Neural cell (in vitro differentiated cells): Measurements from ENCODE around the gene PAK5. TPM values are rescaled to one million over a fixed set of nuclear protein-coding genes. Genes with fewer than 3 reads are reported as not detected.

ENCODE experiments used
- H2AFZ ChIP-seq: fragments of 200-600, 300-800 bp; sonication (generic), shearing (Covaris generic); 2 replicates; pipeline ENCODE4 v1.6.0; 2014; ENCODE audit warnings: low read depth, mild to moderate bottlenecking, antibody characterized with exemption, low read length, moderate library complexity
- H3F3A ChIP-seq: fragments of 200-600 bp; shearing (Covaris generic); 2 replicates; pipeline ENCODE4 v1.6.1; 2016; ENCODE audit warnings: mild to moderate bottlenecking, moderate library complexity, mixed read lengths, antibody characterized with exemption, low read length; ENCODE audit not compliant: insufficient read depth, poor library complexity, severe bottlenecking
- H3K27ac ChIP-seq: fragments of 200-600, 300-800 bp; sonication (generic), shearing (Covaris generic); 2 replicates; pipeline ENCODE4 v1.5.1; 2014; ENCODE audit warnings: mild to moderate bottlenecking, low read length, moderate library complexity
- H3K27me3 ChIP-seq: fragments of 300-800, 200-600 bp; sonication (generic), shearing (Covaris generic); 2 replicates; pipeline ENCODE4 v1.6.0; 2014; ENCODE audit warnings: mild to moderate bottlenecking, low read depth, low read length, moderate library complexity; ENCODE audit not compliant: insufficient read depth
- H3K36me3 ChIP-seq: fragments of 300-800, 200-600 bp; sonication (generic), shearing (Covaris generic); 2 replicates; pipeline ENCODE4 v1.5.1; 2014; ENCODE audit warnings: mild to moderate bottlenecking, antibody characterized with exemption, low read length, moderate library complexity; ENCODE audit not compliant: insufficient read depth
- H3K4me2 ChIP-seq: fragments of 300-800, 200-600 bp; sonication (generic), shearing (Covaris generic); 2 replicates; pipeline ENCODE4 v1.6.0; 2014; ENCODE audit warnings: mild to moderate bottlenecking, low read length
- H3K4me3 ChIP-seq: fragments of 300-800, 200-600 bp; sonication (generic), shearing (Covaris generic); 2 replicates; pipeline ENCODE4 v1.5.1; 2014; ENCODE audit warnings: mild to moderate bottlenecking, low read length, moderate library complexity
- H3K79me2 ChIP-seq: fragments of 200-600 bp; shearing (Covaris generic); replicated peaks from 2 replicates; pipeline ENCODE4 v1.6.0; 2014; ENCODE audit warnings: mild to moderate bottlenecking, low read length, moderate library complexity; ENCODE audit not compliant: insufficient read depth
- H3K9ac ChIP-seq: fragments of 300-800, 200-600 bp; sonication (generic), shearing (Covaris generic); 2 replicates; pipeline ENCODE4 v1.6.1; 2016; ENCODE audit warnings: mild to moderate bottlenecking, low read length, mixed read lengths
- H3K9me2 ChIP-seq: fragments of 200-600 bp; shearing (Covaris generic); 2 replicates; pipeline ENCODE4 v1.6.1; 2016; ENCODE audit warnings: mild to moderate bottlenecking, low read length, mixed read lengths; ENCODE audit not compliant: insufficient read depth
- H3K9me3 ChIP-seq: fragments of 200-600, 300-800 bp; sonication (generic), shearing (Covaris generic); 2 replicates; pipeline ENCODE4 v1.6.1; 2016; ENCODE audit warnings: mild to moderate bottlenecking, mixed run types, low read length, moderate library complexity, mixed read lengths
- H4K20me1 ChIP-seq: fragments of 200-600 bp; shearing (Covaris generic); 2 replicates; pipeline ENCODE4 v1.6.1; 2016; ENCODE audit warnings: mild to moderate bottlenecking, mixed run types; ENCODE audit not compliant: insufficient read depth
- EP300 ChIP-seq: fragments of 450-650 bp; conservative IDR thresholded peaks from 2 replicates; pipeline ENCODE4 v1.6.1; 2014; ENCODE audit warnings: antibody characterized with exemption, mild to moderate bottlenecking, moderate library complexity; ENCODE audit not compliant: poor library complexity, severe bottlenecking
- EZH2 ChIP-seq: fragments of 200-600, 300-800 bp; shearing (Covaris generic), sonication (generic); IDR thresholded peaks from 2 replicates; pipeline ENCODE4 v1.6.1; 2014; ENCODE audit warnings: antibody characterized with exemption, low read length, borderline replicate concordance, mild to moderate bottlenecking; ENCODE audit not compliant: insufficient read depth, poor library complexity, severe bottlenecking
- MXI1 ChIP-seq: fragments of 450-650 bp; conservative IDR thresholded peaks from 2 replicates; pipeline ENCODE4 v1.6.1; 2014; ENCODE audit warnings: antibody characterized with exemption, mild to moderate bottlenecking; ENCODE audit not compliant: poor library complexity, severe bottlenecking
- POLR2AphosphoS5 ChIP-seq: IDR thresholded peaks from 2 replicates; pipeline ENCODE4 v1.6.1; 2012
- RAD21 ChIP-seq: fragments of 450-650 bp; conservative IDR thresholded peaks from 2 replicates; pipeline ENCODE4 v1.6.1; 2014; ENCODE audit warnings: antibody characterized with exemption, mild to moderate bottlenecking, moderate library complexity
- SMC3 ChIP-seq: fragments of 450-650 bp; conservative IDR thresholded peaks from 2 replicates; pipeline ENCODE4 v1.6.1; 2014; ENCODE audit warnings: antibody characterized with exemption, mild to moderate bottlenecking, moderate library complexity; ENCODE audit not compliant: poor library complexity
- TAF1 ChIP-seq: IDR thresholded peaks from 2 replicates; pipeline ENCODE4 v1.6.1; 2012; ENCODE audit warnings: low read depth
- polyA plus RNA-seq: library from polyadenylated mRNA; depleted of rRNA; stranded (reverse); fragments of >200 nt; gene quantifications from 2 replicates; pipeline ENCODE4 v1.2.3, GENCODE V29; 2014
- TF ChIP-seq, protein P1 (sequence below): IDR thresholded peaks from 2 replicates; pipeline ENCODE4 v1.6.1; 2012; ENCODE audit warnings: borderline replicate concordance
- TF ChIP-seq, protein P2 (sequence below): fragments of 450-650 bp; IDR thresholded peaks from 2 replicates; pipeline ENCODE4 v1.5.1; 2014; ENCODE audit warnings: antibody characterized with exemption, mild to moderate bottlenecking, moderate library complexity; ENCODE audit not compliant: poor library complexity, severe bottlenecking

Gene PAK5
- polyA plus RNA-seq, 1 donor from 2014 or later: 48.3 TPM

DNA sequence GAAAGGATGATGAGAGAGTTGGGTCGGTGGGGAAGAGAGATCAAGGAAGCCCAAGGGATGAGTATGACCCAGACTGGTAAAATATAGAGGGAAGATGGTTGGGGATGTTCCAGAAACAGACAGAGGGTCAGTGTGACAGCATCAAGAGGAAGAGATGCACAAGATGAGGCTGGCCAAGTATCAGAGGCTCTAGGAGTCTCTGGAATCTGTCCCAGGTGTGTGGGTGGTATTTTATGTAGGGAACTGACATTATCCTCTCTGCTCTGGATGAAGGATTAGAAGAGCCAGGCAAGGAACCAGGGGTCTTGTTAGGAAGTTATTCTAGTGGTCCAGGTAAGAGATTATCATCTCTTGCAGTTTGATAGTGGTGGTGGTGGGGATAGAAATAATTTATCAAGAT lies 3.6 kb downstream of the PAK5 start:
- H3F3A ChIP-seq: peaks cover 6% of the 10 kb centered on the region
- H3K9me3 ChIP-seq: no peaks in the 10 kb centered on the region
- no peak overlapping the region for H2AFZ ChIP-seq
- no peaks in the 10 kb centered on the region for H3K27me3 ChIP-seq
- no peaks in the 10 kb centered on the region for H3K9me2 ChIP-seq
- no peaks in the 10 kb centered on the region for H3K36me3 ChIP-seq
- H3K27ac ChIP-seq: no peak overlapping the region
- TF ChIP-seq, protein P1, sequence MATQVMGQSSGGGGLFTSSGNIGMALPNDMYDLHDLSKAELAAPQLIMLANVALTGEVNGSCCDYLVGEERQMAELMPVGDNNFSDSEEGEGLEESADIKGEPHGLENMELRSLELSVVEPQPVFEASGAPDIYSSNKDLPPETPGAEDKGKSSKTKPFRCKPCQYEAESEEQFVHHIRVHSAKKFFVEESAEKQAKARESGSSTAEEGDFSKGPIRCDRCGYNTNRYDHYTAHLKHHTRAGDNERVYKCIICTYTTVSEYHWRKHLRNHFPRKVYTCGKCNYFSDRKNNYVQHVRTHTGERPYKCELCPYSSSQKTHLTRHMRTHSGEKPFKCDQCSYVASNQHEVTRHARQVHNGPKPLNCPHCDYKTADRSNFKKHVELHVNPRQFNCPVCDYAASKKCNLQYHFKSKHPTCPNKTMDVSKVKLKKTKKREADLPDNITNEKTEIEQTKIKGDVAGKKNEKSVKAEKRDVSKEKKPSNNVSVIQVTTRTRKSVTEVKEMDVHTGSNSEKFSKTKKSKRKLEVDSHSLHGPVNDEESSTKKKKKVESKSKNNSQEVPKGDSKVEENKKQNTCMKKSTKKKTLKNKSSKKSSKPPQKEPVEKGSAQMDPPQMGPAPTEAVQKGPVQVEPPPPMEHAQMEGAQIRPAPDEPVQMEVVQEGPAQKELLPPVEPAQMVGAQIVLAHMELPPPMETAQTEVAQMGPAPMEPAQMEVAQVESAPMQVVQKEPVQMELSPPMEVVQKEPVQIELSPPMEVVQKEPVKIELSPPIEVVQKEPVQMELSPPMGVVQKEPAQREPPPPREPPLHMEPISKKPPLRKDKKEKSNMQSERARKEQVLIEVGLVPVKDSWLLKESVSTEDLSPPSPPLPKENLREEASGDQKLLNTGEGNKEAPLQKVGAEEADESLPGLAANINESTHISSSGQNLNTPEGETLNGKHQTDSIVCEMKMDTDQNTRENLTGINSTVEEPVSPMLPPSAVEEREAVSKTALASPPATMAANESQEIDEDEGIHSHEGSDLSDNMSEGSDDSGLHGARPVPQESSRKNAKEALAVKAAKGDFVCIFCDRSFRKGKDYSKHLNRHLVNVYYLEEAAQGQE: no peak
- TF ChIP-seq POLR2AphosphoS5: no peak
- no peak for TF ChIP-seq MXI1
- TF ChIP-seq EP300: no peak
- TF ChIP-seq RAD21: no peak
- no peak for TF ChIP-seq EZH2
- no peak for TF ChIP-seq TAF1
- no peak for TF ChIP-seq SMC3
- TF ChIP-seq, protein P2, sequence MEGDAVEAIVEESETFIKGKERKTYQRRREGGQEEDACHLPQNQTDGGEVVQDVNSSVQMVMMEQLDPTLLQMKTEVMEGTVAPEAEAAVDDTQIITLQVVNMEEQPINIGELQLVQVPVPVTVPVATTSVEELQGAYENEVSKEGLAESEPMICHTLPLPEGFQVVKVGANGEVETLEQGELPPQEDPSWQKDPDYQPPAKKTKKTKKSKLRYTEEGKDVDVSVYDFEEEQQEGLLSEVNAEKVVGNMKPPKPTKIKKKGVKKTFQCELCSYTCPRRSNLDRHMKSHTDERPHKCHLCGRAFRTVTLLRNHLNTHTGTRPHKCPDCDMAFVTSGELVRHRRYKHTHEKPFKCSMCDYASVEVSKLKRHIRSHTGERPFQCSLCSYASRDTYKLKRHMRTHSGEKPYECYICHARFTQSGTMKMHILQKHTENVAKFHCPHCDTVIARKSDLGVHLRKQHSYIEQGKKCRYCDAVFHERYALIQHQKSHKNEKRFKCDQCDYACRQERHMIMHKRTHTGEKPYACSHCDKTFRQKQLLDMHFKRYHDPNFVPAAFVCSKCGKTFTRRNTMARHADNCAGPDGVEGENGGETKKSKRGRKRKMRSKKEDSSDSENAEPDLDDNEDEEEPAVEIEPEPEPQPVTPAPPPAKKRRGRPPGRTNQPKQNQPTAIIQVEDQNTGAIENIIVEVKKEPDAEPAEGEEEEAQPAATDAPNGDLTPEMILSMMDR: no peak
- H3K9ac ChIP-seq: no peak overlapping the region
- H3K4me2 ChIP-seq: no peak overlapping the region
- H3K79me2 ChIP-seq: peaks cover 51% of the 10 kb centered on the region
- H3K4me3 ChIP-seq: no peak overlapping the region
- no peaks in the 10 kb centered on the region for H4K20me1 ChIP-seq

DNA sequence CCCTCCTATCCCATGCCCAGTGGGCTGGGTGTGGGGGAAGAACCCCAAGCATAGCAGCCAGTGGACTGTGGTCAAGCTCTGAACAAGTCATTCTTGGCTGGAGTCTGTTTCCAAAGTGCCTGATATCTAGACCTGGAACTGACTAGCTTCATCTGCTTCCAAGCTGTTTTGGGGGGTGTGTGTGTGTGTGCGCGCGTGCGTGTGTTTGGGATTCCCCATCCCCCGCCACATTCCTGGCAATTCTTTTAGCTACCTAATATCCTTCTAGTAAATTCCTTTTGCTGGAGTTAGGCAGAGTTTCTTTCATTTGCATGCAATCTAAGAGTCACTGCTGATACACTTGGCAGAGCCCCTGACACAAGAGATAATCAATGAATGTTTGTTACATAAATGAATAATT lies 7.8 kb downstream of the PAK5 start:
- TF ChIP-seq EZH2 (no peak), POLR2AphosphoS5 (no peak), EP300 (no peak), SMC3 (no peak), TAF1 (no peak), RAD21 (no peak)
- TF ChIP-seq, protein P2: no peak
- TF ChIP-seq, protein P1: no peak
- Histone ChIP-seq H3K36me3 (no peaks in the 10 kb centered on the region), H2AFZ (no peak overlapping the region), H3K9me2 (no peaks in the 10 kb centered on the region), H3F3A (no peaks in the 10 kb centered on the region), H3K9me3 (no peaks in the 10 kb centered on the region), H3K27ac (no peak overlapping the region), H3K4me3 (no peak overlapping the region), H3K79me2 (peaks cover 52% of the 10 kb centered on the region), H3K4me2 (no peak overlapping the region), H3K9ac (no peak overlapping the region), H4K20me1 (no peaks in the 10 kb centered on the region), H3K27me3 (no peaks in the 10 kb centered on the region)
